Progenitor cell of endocrine pancreas (in vitro differentiated cells): ENCODE data around the gene LEFTY2. TPM values are rescaled to one million over a fixed set of nuclear protein-coding genes. Genes with fewer than 3 reads are reported as not detected.
"Not testable (repeated sequence)": the region's sequence is repeated elsewhere in the genome, so short reads cannot be mapped to it uniquely, and the experiment has no call there.

Source experiments
- DNase-seq: peaks from one replicate; pipeline ENCODE4 v3.0.0; 2021; ENCODE audit warnings: low spot score; ENCODE audit not compliant: unreplicated experiment
- H3K27ac Mint-ChIP-seq: 2 replicates; pipeline ENCODE4 v1.8.0; 2021; ENCODE audit warnings: mild to moderate bottlenecking, moderate library complexity, mixed read lengths
- H3K27me3 Mint-ChIP-seq: 2 replicates; pipeline ENCODE4 v1.8.0; 2021; ENCODE audit warnings: mixed read lengths
- H3K36me3 Mint-ChIP-seq: 2 replicates; pipeline ENCODE4 v1.8.0; 2022; ENCODE audit warnings: mixed read lengths; ENCODE audit not compliant: insufficient read depth
- H3K4me1 Mint-ChIP-seq: 2 replicates; pipeline ENCODE4 v1.8.0; 2021; ENCODE audit warnings: low read depth, mixed read lengths
- H3K4me3 Mint-ChIP-seq: 2 replicates; pipeline ENCODE4 v1.8.0; 2021; ENCODE audit warnings: low read depth, mild to moderate bottlenecking, moderate library complexity, mixed read lengths
- H3K9me3 Mint-ChIP-seq: 2 replicates; pipeline ENCODE4 v1.8.0; 2021; ENCODE audit warnings: low read depth, mixed read lengths
- total RNA-seq: library from RNA; stranded (reverse); gene quantifications from 2 replicates; pipeline ENCODE4 v1.2.1, GENCODE V29; 2021
- TF ChIP-seq, protein P1 (sequence below): fragments of 200-600 bp; sonication (generic); IDR thresholded peaks from one replicate; pipeline ENCODE4 v1.5.0; 2021; ENCODE audit warnings: antibody characterized with exemption, mild to moderate bottlenecking; ENCODE audit not compliant: unreplicated experiment

Gene LEFTY2
- total RNA-seq, 1 donor from 2014 or later = 0.22 TPM

DNA sequence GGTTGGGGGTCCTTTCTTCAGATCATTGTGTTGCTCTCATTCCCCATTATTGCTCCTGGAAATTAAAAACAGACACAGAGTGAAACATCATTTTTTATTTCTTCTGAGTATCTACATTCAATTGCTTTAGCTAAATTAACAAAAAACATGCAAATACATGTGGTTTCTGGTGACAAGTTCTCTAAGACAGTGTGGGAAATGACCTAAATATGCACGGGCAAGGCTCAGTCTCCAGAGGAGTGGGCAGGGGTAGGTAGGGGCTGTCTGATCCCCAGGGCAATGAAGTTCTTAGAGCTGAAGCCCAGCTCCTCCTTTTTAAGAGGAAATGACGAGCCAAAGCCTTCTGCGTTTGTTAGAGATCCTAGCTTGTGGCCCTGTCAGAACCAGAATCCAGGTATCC lies 4.5 kb downstream of the LEFTY2 start:
- H3K27me3 Mint-ChIP-seq = peaks cover 9% of the 10 kb centered on the region
- H3K27ac Mint-ChIP-seq = no peak overlapping the region
- DNase-seq = no peak
- H3K9me3 Mint-ChIP-seq = no peaks in the 10 kb centered on the region
- TF ChIP-seq, protein P1, sequence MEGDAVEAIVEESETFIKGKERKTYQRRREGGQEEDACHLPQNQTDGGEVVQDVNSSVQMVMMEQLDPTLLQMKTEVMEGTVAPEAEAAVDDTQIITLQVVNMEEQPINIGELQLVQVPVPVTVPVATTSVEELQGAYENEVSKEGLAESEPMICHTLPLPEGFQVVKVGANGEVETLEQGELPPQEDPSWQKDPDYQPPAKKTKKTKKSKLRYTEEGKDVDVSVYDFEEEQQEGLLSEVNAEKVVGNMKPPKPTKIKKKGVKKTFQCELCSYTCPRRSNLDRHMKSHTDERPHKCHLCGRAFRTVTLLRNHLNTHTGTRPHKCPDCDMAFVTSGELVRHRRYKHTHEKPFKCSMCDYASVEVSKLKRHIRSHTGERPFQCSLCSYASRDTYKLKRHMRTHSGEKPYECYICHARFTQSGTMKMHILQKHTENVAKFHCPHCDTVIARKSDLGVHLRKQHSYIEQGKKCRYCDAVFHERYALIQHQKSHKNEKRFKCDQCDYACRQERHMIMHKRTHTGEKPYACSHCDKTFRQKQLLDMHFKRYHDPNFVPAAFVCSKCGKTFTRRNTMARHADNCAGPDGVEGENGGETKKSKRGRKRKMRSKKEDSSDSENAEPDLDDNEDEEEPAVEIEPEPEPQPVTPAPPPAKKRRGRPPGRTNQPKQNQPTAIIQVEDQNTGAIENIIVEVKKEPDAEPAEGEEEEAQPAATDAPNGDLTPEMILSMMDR = no peak
- H3K36me3 Mint-ChIP-seq = no peaks in the 10 kb centered on the region
- H3K4me3 Mint-ChIP-seq = no peak overlapping the region
- peaks cover 3% of the 10 kb centered on the region for H3K4me1 Mint-ChIP-seq

DNA sequence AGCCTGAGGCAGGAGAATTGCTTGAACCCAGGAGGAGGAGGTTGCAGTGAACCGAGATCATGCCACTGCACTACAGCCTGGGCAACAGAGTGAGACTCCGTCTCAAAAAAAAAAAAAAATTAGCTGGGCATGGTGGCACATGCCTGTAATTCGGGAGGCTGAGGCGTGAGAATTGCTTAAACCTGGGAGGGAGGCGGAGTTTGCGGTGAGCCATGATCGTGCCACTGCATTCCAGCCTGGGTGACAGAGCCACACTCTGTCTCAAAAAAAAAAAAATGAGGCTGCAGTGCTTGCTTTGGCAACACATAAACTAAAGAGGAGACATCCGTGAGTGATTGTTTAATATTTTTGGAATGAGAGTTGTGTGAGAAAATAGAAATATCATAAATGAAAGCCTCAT lies 4.9 kb downstream of the LEFTY2 start:
- H3K27ac Mint-ChIP-seq, H3K4me3 Mint-ChIP-seq, H3K4me1 Mint-ChIP-seq, H3K36me3 Mint-ChIP-seq, H3K9me3 Mint-ChIP-seq, DNase-seq, H3K27me3 Mint-ChIP-seq: not testable (repeated sequence)

DNA sequence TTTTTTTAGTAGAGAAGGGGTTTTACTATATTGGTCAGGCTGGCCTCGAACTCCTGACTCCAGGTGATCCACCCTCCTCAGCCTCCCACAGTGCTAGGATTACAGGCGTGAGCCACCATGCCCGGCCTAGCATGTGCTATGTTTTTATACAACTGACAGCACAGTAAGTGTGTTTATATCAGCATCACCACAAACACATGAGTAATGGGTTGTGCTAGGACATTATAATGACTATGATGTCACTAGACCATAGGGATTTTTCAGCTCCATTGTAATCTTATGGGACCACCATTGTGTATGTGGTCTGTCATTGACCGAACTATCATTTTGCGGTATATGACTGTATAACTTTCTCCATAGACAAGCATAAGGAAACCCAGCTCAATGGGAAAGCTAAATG lies 6.3 kb downstream of the LEFTY2 start:
- Mint-ChIP-seq H3K4me3 (no peak overlapping the region), H3K36me3 (no peaks in the 10 kb centered on the region), H3K4me1 (peaks cover 3% of the 10 kb centered on the region), H3K27me3 (no peaks in the 10 kb centered on the region), H3K9me3 (no peaks in the 10 kb centered on the region), H3K27ac (no peak overlapping the region)
- DNase-seq = no peak
- TF ChIP-seq, protein P1 = no peak

DNA sequence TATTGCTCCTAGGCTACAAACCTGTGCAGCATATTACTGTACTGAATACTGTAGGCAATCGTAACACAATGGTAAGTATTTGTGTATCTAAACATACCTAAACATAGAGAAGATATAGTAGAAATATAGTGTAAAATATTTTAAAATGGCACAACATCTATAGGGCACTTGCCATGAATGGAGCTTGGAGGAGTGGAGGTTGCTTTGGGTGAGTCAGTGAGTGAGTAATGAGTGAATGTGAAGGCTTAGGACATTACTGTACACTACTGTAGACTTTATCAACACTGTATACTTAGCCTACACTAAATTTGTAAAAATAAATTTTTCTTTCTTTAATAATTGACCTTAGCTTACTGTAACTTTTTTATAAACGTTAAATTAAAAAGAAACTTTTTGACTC lies 7.9 kb downstream of the LEFTY2 start:
- TF ChIP-seq, protein P1 = no peak
- no peak overlapping the region for H3K4me3 Mint-ChIP-seq
- no peak for DNase-seq
- no peak overlapping the region for H3K27ac Mint-ChIP-seq
- no peaks in the 10 kb centered on the region for H3K27me3 Mint-ChIP-seq
- H3K4me1 Mint-ChIP-seq = peaks cover 3% of the 10 kb centered on the region
- H3K9me3 Mint-ChIP-seq = no peaks in the 10 kb centered on the region
- no peaks in the 10 kb centered on the region for H3K36me3 Mint-ChIP-seq

DNA sequence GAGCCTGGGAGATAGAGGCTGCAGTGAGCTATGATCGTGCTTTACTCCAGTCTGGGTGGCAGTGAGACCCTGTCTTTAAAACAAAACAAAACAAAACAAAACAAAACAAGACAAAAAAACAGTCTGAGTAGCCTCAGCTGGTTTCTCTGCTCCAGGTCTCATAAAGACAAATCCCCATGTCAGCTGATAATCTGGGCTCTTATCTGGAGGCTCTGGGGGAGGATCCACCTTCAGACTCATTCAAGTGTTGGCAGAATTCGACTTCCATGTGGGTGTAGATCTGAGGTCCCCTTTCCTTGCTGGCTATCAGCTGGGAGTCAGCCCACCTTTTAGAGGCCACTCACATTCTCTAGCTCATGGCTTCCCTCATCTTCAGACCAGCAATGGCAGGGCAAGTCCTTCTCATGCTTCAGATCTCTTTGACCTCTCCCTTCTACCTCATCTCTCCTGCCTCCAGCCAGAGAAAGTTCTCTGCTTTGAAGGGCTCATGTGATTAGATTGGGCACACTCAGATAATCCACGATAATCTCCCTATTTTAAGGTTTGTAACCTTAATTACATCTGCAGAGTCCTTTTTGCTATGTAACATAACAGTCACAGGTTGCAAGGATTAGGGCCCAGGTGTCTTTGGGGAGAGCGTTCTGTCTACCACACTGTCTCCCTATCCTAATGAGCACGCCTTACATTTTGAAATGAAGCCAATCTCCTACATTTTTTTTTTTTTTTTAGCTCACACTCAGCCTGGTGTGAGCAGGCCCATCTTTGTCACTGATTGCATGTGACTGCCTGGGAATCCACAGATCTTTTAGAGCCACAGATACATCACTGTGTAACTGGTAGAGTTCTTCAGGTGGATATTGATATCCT lies 9.5 kb downstream of the LEFTY2 start:
- TF ChIP-seq, protein P1 = no peak
- Mint-ChIP-seq H3K27me3 (no peaks in the 10 kb centered on the region), H3K4me3 (no peak overlapping the region), H3K27ac (no peak overlapping the region), H3K4me1 (no peaks in the 10 kb centered on the region), H3K36me3 (no peaks in the 10 kb centered on the region), H3K9me3 (no peaks in the 10 kb centered on the region)
- DNase-seq = no peak

DNA sequence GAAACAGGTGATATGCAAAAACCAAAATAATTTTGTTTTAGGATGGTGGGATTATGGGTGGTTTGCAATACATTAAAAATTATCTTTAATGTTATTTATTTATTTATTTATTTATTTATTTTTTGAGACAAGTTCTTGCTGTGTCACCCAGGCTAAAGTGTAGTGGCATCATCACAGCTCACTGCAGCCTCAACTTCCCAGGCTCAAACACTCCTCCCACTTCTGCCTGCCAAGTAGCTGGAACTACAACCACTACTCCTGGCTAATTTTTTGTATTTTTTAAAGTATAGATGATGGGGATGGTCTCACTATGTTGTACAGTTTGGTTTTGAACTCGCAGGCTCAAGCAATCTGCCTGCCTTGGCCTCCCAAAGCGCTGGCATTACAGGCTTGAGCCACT lies 10.5 kb downstream of the LEFTY2 start:
- H3K4me3 Mint-ChIP-seq = no peak overlapping the region
- no peak for DNase-seq
- H3K36me3 Mint-ChIP-seq = no peaks in the 10 kb centered on the region
- no peaks in the 10 kb centered on the region for H3K4me1 Mint-ChIP-seq
- H3K27me3 Mint-ChIP-seq = no peaks in the 10 kb centered on the region
- no peak overlapping the region for H3K27ac Mint-ChIP-seq
- TF ChIP-seq, protein P1 = no peak
- no peaks in the 10 kb centered on the region for H3K9me3 Mint-ChIP-seq

DNA sequence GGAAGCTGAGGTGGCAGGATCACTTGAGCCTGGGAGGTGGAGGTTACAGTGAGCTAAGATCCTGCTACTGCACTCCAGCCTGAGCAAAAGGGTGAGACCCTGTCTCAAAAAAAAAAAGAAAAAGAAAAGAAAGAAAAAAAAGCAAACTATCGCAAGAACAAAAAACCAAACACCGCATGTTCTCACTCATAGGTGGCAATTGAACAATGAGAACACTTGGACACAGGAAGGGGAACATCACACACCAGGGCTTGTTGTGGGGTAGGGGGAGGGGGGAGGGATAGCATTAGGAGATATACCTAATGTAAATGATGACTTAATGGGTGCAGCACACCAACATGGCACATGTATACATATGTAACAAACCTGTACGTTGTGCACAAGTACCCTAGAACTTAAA lies 11.6 kb downstream of the LEFTY2 start:
- not testable (repeated sequence) for H3K4me1 Mint-ChIP-seq, H3K27ac Mint-ChIP-seq, H3K36me3 Mint-ChIP-seq, H3K27me3 Mint-ChIP-seq, H3K9me3 Mint-ChIP-seq, DNase-seq, H3K4me3 Mint-ChIP-seq
